GM13977 (cell line): ENCODE data around the gene BPHL.
"Not testable (repeated sequence)": the region's sequence is repeated elsewhere in the genome, so short reads cannot be mapped to it uniquely, and the experiment has no call there.

Source experiments
- DNase-seq: peaks from one replicate; pipeline ENCODE4 v3.0.0; 2012; ENCODE audit warnings: low spot score
- in situ Hi-C: fragments of 300-500 bp; cut with MboI; formaldehyde crosslinking; loops from one replicate; pipeline ENCODE4 v1.12.0; 2022; ENCODE audit warnings: low sequenced_read_pairs, low pct_unique_long_range_greater_than_20kb, mixed read lengths, inconsistent platforms; ENCODE audit not compliant: unreplicated experiment
- TF ChIP-seq, protein P1 (sequence below): IDR thresholded peaks from 2 replicates; pipeline ENCODE4 v1.5.1; 2012; ENCODE audit warnings: mild to moderate bottlenecking, control low read depth; ENCODE audit not compliant: insufficient read depth; ENCODE audit errors: extremely low read depth, missing control alignments

BPHL gene

DNA sequence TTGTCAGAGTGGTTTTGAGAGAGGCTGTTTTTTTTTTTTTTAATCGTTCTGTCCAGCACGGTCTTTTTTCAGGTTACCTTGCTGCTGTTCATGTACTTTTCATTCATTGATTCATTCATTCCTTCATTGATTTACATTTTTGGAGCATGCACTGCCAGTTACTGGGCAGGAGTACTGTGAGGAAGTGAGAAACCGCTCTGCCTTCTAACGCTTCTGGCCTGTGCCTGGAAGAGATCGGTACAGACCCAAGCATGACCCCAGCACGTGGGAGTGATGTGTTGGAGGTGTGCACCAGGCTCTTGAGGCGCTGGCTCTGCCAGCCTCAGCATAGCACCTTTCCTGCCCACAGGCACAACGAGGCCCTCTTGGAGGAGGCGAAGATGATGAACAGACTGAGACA, 41.1 kb upstream of the BPHL start:
- DNase-seq, result no peak
- in situ Hi-C loops, result no loop called here
- TF ChIP-seq, protein P1, sequence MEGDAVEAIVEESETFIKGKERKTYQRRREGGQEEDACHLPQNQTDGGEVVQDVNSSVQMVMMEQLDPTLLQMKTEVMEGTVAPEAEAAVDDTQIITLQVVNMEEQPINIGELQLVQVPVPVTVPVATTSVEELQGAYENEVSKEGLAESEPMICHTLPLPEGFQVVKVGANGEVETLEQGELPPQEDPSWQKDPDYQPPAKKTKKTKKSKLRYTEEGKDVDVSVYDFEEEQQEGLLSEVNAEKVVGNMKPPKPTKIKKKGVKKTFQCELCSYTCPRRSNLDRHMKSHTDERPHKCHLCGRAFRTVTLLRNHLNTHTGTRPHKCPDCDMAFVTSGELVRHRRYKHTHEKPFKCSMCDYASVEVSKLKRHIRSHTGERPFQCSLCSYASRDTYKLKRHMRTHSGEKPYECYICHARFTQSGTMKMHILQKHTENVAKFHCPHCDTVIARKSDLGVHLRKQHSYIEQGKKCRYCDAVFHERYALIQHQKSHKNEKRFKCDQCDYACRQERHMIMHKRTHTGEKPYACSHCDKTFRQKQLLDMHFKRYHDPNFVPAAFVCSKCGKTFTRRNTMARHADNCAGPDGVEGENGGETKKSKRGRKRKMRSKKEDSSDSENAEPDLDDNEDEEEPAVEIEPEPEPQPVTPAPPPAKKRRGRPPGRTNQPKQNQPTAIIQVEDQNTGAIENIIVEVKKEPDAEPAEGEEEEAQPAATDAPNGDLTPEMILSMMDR, result no peak

DNA sequence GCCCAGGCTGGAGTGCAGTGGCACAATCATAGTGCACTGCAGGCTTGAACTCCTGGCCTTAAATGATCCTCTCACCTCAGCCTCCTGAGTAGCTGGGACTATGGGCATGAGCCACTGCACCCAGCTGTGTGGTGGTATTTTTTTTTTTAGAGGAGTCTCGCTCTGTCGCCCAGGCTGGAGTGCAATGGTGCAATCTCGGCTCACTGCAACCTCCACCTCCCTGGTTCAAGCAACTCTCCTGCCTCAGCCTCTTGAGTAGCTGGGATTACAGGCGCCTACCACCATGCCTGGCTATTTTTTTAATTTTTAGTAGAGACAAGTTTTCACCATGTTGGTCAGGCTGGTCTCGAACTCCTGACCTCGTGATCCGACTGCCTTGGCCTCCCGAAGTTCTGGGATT, 39.6 kb upstream of the BPHL start:
- DNase-seq, in situ Hi-C loops: not testable (repeated sequence)

DNA sequence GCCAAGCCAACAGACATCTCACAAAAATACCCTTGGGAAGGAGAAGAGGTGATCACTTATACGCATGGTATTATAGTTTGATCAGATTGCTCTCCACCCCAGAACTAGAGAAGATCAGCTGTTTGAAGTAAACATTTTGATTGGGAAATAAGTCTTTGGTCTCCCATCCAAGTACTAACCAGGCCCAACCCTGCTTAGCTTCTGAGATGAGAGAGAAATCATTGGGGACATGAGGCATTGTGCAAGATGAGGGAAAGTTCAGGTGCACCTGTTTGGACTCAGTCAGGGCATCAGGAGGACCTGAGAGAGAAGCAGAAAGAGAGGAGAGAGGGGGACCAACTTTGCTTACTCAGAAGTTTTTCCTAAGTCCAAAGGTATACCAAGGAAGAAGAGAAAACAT, 38.8 kb upstream of the BPHL start:
- TF ChIP-seq, protein P1, result no peak
- no peak for DNase-seq
- in situ Hi-C loops, result no loop called here

DNA sequence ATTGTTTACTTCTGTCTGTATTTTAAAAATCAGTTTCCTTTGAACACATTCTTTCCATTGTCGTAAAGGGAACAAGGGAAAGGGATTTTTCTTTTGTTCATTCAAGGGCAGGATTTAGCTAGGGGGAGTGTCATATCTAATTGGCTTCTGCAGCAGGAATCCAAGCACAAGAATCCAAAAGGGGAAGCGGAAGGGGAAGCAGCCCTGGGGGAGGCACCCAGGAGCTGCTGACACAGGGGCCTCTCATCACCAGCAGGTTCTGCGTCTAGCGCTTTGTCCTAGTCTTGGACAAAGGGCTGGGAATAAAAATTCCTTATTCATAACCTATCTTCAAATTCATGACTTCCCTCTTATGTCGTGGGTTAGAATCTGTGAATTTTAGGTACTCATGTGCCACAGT, 36.6 kb upstream of the BPHL start:
- in situ Hi-C loops, result no loop called here
- TF ChIP-seq, protein P1, result no peak

DNA sequence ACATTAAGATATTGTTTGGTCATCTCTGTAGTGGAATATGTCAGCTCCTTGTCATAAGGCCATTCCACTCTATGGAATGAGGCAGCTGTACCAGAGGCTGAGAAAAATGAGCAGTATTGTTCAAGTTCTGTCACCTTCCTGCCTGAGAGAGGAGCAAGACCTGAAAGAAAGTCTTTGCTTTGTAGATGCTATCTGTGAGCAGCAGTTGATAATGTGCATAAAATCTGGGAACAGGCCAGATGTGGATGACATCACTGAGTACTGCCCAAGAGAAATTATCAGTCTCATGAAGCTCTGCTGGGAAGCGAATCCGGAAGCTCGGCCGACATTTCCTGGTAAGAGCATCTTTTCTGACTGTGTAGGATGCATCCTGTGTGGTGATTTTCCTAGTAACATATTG, 33.4 kb upstream of the BPHL start:
- in situ Hi-C loops, result no loop called here
- no peak for DNase-seq
- TF ChIP-seq, protein P1, result no peak

More for the DNA sequence above, 36.6 kb upstream of the BPHL start:
- DNase-seq, result no peak

DNA sequence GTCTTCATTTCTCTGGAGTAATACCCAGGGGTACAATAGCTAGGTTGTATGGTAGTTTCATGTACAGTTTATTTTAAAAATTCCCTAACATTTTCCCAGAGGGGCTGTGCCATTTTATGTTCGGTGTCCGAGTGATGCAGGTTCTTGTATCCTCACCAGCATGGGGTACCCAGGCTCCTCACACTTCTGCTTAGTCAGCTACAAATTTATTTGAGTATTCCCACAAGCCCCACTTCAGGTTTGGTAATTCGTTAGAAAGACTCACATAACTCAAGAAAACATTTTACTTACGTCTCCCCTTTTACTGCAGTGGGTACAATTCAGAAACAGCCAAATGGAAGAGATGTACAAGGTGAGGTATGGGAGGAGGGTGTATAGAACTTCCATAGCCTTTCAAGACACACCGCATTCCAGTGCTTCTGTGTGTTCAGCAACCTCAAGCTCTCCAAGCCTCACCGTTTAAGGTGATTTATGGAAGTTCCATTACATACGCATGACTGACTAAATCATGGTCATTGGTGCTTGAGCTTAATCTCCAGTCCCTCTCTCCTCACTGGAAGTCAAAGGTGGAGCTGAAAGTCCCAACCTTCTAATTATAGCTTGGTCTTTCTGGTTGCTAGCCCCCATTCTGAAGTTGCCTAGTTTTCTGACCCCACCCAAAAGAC, 32.1 kb upstream of the BPHL start:
- in situ Hi-C loops, result no loop called here
- no peak for DNase-seq
- TF ChIP-seq, protein P1, result no peak

DNA sequence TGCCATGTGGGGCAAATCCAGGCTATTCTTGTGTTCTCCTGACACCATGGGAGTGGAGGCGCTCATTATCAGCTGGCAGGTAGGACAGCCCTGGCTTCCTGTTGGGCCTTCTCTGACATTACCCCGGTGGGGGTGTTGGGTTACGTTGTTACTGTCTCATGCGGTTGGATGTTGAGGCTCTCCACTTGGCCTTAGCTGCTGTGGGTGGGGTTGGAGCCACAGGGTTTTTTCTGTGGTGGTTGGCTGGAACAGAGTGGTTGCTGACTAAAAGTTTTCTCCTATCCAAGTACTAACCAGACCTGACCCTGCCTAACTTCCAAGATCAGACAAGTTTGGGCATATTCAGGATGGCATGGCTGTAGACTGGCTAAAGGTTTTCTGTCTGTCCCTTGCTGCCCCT, 30.1 kb upstream of the BPHL start:
- TF ChIP-seq, protein P1, result no peak
- DNase-seq, result no peak
- in situ Hi-C loops, result no loop called here
